D721Med (cell line): Measurements from ENCODE around the gene LPP.

ENCODE experiments used
- DNase-seq: peaks from one replicate; pipeline ENCODE4 v3.0.0; 2011; ENCODE audit warnings: low spot score; ENCODE audit not compliant: insufficient read length
- FAIRE-seq: peaks from 2 replicates; lab custom pipeline; 2011; peaks lifted over from hg19 to GRCh38; lab: Jason Lieb, UNC
- TF ChIP-seq, protein P1 (sequence below): IDR thresholded peaks from 2 replicates; pipeline ENCODE4 v1.5.1; 2012; ENCODE audit warnings: mild to moderate bottlenecking, control low read depth; ENCODE audit not compliant: insufficient read depth; ENCODE audit errors: missing control alignments

Gene LPP

DNA sequence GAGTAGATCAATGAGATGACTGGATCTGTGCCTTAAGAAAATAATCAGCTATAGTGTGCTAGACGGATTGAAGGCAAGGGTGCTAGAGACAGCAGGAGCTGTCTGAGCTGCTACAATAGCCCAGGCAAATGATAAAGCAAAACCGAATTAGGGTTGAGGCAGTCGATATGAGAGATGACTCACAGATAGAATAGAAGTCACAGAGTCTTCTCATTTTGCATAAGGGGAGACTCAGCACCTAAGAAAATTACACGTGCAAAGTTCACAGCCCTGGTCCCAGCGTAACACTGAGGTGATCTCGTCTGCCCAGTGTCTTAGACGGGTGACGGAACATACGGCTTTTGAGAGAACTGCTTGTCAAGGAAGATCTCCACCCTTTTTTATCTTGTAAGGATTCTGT is 11.6 kb downstream of the LPP start:
- DNase-seq (no peak), FAIRE-seq (no peak)
- TF ChIP-seq, protein P1, sequence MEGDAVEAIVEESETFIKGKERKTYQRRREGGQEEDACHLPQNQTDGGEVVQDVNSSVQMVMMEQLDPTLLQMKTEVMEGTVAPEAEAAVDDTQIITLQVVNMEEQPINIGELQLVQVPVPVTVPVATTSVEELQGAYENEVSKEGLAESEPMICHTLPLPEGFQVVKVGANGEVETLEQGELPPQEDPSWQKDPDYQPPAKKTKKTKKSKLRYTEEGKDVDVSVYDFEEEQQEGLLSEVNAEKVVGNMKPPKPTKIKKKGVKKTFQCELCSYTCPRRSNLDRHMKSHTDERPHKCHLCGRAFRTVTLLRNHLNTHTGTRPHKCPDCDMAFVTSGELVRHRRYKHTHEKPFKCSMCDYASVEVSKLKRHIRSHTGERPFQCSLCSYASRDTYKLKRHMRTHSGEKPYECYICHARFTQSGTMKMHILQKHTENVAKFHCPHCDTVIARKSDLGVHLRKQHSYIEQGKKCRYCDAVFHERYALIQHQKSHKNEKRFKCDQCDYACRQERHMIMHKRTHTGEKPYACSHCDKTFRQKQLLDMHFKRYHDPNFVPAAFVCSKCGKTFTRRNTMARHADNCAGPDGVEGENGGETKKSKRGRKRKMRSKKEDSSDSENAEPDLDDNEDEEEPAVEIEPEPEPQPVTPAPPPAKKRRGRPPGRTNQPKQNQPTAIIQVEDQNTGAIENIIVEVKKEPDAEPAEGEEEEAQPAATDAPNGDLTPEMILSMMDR, result no peak

DNA sequence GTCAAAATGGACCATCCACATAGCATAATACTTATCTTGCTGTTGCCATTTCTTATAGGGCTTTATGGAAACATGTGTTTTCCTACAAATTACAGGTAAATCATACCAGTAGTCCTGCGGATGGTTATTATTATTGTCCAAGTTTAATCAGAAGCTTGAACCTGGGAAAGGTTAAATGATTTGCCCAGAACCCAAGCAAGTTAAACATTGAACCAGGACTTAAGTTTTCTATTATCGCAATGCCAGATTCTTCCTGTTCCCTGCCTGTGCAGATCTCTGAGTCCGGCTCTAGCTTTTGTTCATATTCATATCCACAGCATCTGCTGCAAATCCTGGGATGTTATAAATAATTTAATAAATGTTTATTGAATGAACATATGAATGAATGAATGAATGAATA is 12.5 kb downstream of the LPP start:
- TF ChIP-seq, protein P1, result no peak
- no peak for FAIRE-seq
- no peak for DNase-seq

DNA sequence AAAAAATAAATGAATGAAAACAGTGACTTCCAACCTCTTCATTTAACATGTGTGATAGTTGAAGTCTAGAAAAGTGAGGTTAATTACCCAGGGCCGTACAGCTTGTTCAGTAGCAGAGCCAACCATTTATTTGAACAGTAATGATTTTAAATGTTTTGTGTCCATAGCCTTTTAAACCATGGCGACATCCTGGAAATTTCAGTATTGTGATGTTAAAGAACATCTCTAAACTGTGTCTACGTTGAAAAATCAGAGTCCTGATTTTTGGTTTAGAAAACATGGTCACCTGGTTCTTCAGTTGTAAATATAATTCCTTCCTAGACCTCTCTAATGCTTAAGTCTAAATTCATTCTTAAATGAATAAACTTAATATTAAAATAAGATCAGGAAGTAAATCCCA is 14.2 kb downstream of the LPP start:
- TF ChIP-seq, protein P1, result no peak
- FAIRE-seq, result no peak
- DNase-seq, result no peak

DNA sequence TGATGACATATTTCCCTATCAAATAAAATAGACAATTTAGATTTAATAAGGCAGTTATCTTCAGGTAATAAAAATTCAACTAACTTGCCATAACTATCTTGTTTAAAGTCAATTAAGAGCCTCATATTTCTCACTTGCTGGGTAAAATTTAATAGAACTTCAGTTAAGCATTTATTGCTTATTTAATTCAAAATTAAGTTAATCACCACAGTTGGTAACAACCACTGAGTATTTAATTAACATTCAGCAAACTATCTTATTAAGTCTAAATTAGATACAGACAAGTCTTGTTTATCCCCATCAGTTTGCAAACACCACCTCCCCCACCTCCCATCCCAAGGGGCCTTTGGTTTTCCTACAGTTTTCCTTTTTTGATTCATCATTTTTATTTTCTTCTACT is 14.7 kb downstream of the LPP start:
- DNase-seq, result no peak
- TF ChIP-seq, protein P1, result no peak
- no peak for FAIRE-seq

DNA sequence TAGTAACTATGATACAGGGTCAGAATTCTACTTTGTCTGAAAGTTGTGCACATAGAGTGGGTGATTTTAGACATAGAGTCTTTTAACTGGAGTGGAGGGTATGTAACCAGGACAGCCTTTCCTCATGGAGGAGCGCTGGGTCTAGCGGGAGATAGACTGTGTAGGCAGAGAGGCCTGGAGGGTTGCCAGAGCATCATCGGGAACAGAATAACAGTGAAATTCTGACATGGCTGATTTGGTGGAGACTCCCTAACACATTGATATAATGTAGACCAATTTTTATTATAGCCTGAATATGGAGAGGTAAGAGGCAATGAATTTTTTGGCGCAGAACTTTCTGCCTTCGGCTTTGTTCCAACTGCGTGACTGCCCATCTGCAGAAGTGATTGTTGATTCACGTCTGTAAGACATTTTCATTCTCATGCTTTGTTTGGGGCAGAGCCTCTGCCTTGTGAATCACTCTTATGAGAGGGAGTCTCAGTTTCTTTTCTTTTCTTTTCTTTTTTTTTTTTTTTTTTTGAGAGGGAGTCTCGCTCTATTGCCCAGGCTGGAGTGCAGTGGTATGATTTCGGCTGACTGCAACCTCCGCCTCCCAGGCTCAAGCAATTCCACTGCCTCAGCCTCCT is 16.0 kb downstream of the LPP start:
- DNase-seq, result no peak
- TF ChIP-seq, protein P1, result no peak
- FAIRE-seq, result no peak

DNA sequence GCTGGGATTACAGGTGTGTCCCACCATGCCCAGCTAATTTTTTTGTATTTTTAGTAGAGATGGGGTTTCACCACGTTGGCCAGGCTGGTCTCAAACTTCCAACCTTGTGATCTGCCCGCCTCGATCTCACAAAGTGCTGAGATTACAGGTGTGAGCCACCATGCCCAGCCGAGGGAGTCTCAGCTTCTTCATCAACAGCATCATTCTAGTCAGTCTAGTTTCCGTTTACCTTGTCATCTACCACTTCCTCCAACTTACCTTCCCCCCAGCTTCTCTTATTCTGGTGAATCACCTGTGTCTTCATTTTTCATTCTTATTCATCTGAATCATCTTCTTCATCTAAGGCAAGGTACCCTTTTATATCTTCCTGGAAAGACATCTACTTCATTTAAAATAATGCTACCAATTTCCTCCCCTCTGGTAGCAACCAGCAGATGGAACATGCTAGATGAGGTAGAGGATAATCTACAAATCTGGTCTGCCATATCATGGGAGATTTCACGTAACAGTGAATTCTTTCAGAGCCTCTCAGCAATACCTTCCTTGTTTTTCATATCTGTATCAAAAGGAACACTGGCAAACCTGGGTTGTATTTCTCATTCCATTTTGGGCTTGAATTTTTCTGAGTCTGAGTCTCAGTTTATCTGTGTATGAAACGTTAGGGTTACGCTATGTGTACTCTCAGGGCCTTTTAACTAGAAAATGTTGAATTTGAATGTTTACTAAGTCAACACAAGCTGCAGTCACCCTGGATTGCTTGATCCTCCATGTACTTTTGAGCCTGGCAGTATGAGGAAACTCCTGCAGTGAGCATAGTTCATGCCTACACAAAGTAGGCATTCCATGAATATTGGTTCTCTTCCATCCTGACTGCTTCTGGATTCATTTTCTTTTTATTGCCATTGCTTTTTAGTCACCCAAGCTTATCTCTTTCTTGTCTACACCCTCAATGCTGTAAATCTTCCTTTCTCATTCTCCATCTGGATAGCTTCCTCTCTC is 16.8 kb downstream of the LPP start:
- FAIRE-seq, result no peak
- DNase-seq, result no peak
- TF ChIP-seq, protein P1, result no peak
